NCI-H2227 (cell line): ENCODE results near the gene SSH2.
"Not testable (repeated sequence)": the region's sequence is repeated elsewhere in the genome, so short reads cannot be mapped to it uniquely, and the experiment has no call there.

Experiments used
- DNase-seq: peaks from one replicate; lab custom pipeline; 2025; ENCODE audit not compliant: unreplicated experiment; lab: John Stamatoyannopoulos, UW

The SSH2 gene

DNA sequence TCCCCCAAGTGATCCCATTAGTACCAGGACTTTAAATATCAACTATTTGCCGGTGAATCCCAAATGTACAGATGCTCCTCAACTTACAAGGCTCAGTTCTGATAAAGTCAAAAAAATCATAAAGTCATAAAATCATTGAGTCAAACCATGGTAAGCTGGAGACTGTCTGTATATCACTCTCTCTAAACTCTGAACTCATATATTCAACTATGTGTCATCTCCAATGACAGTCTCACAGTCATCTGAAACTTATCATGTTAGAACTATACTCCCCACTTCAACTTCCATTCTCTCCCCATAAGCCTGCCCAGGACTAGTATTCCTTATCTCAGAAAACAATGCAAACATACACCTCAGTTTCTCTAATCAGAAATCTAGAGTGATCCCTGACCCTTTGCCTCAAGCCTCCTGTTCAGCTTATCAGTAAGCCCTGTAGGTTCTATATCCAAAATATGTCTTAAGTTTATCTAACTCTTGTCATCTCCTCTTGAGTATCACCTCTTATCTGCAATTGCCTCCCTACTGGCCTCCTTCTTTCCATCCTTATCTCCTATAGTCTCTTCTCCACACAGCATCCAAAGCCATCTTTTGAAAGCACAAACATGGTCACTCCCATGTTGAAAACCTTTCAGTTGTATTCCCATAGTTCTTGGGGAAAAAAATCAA lies 55.0 kb downstream of the SSH2 start:
- DNase-seq, result no peak

DNA sequence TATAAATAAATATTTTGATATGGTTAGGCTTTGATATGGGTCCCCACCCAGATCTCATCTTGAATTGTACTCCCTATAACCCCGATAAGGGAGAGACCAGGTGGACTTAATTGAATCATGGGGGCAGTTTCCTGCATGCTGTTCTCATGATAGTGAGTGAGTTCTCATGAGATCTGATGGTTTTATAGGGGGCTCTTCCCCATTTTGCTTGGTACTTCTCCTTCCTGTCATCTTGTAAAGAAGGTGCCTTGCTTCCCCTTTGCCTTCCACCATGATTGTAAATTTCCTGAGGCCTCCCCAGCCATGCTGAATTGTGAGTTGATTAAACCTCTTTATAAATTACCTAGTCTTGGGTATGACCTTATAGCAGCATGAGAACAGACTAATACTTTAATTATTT lies 55.7 kb downstream of the SSH2 start:
- DNase-seq, result not testable (repeated sequence)

DNA sequence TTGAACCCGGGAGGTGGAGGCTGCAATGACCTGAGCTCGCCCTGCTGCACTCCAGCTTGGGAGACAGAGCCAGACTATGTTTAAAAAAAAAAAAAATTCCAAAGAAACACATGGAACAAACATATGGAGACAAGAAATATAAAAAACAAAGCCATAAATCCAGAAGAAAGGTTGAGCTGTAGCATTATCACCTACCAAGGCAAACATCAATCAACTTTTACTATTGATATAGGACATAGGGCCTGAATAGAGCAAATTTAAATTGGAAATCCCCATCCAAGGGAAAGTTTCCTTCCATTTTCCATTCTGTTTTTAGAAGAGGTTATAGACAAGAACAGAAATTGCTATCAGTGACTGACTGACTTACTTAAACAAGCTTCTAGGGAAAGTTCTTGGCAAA lies 56.6 kb downstream of the SSH2 start:
- DNase-seq, result no peak

DNA sequence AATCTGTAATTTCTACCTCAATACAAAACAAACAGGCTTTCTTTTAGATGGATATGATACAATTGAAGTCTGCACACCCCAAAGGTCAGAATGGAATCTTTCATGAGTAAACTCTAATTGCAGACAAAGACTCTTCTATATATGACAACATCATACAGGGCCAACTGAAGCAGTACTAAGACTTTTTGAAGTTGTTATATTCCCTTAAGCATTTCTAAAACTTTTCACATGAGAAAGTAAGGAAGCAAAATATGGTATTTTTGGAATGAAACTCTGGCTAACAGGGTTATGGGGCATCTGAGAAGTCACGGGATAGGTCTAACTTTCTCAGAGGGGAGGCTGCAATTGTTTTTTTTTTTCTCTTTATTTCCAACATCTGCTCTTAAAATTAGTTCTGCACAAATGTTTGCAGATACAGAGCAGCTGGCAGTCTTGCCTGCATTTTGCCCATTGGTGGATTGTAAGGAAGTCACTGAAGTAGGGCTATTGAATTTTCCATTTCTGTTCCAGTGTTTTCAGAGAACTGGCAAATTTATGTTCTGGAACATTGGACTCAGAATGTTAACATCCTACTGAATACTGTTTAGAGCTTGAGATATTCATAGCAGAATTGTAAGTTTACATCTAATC lies 59.1 kb downstream of the SSH2 start:
- no peak for DNase-seq

DNA sequence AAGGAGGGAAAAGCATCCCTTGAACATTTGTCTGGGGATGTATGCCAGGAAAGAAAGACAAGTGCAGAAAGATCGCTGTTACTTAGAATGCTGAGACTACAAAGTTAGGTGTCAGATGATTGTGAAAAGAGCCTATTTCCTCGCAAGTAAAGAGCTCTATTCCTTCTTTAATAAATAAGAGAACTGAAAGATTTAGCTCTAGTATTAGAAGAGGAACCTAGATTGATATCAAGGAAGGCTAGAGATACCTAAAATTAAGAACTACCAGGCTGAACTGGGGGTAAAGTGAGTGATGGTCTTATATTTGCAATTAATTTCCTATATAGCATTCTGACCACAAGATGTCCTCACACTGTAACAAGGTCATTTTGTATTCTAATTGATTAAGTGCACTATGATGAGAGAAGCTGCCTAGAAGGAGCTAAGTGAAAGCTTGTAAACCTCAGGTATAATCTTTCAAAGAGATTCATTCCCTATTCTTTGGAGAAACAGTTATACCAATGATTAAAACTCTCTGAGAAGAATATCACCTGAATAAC lies 62.3 kb downstream of the SSH2 start:
- DNase-seq, result no peak

DNA sequence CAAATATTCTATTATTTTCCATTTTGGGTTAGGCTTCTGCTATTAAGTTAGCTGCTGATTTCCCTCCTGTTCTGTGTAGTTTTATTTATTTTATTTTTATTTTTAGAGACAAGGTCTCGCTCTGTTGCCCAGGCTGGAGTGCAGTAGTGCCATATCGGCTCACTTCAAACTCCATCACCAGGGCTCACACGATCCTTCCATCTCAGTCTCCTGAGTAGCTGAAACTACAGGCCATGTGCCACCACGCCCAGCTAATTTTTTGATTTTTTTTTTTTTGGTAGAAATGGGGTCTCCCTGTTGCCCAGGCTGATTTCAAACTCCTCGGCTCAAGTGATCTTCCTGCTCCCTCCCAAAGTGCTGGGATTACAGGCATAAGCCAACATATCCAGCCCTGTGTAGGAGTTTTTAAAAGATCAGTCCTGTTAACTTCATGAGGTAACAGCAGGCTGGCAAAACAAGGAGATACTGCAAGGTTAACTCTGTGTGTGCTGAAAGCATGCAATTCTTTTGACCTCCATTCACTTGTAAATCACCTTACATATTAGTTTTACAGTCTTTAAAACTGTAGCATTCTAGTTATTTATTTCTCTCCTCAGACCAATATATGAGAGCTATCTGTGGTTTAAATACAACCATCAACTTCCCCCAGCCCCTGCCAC lies 63.2 kb downstream of the SSH2 start:
- no peak for DNase-seq

DNA sequence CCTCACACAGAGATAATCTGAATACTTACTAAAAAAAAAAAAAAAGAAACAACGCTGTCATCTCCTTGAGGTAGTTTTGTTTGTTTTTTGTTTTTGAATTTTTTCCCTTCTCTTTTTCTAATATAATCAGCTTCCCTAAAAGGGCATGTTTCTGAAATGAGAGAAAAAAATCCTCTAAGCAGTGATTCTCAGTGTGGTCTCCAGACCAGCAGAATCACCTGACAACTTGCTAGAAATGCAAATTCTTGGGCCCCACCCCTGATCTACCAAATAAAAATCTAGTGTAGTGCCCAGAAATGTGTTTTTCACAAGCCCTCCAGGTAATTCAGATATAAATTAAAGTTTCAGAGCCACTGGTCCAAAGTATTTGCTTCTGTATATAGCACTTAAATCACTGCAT lies 65.4 kb downstream of the SSH2 start:
- no peak for DNase-seq

DNA sequence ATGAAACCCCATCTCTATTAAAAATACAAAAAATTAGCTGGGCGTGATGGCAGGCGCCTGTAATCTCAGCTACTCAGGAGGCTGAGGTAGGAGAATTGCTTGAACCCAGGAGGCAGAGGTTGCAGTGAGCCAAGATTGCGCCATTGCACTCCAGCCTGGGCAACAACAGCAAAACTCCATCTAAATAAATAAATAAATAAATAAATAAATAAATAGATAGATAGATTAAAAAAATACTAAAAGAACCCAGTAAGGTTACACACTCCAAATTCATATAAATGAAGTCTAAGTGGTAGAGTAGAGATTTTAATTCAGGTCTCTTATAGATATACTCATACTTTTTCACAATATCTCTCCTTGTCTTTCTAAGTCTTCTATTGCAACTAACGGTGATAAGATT lies 65.9 kb downstream of the SSH2 start:
- DNase-seq, result not testable (repeated sequence)

DNA sequence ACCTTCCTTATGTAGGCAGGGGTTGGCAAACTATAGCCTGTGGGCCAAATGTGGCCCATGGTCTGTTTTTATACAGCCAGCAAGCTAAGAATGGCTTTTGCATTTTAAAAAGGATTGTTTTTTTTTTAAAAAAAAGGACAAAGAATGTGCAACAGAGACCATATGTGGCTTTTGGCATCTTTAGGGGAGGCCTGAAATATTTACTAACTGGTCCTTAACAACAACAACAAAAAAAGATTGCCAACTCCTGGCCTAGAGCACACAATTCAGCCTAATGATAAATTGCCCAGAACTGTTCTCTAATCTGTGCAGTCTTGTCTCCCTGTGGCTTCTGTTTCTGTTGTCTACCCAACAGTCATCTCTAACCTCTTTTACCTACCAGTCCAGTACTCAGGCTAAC lies 67.1 kb downstream of the SSH2 start:
- DNase-seq, result no peak

DNA sequence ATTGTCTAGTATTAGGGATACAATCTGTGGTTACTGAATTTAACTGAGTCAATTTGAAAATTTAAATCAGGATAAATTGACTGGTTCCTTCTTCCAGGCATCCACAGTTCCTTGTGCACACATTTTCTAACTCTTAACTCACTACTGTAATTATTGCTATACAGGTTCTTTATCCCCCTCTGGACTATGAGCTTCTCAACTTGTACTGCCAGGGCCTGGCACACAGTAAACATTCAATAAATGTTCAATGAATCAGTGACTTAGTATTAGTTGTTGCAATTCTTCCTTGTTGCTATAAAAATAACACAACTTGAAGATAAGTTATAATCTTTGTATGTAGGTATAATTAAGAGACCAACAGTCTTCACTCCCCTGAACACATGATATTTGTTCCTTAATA lies 67.9 kb downstream of the SSH2 start:
- DNase-seq, result no peak

DNA sequence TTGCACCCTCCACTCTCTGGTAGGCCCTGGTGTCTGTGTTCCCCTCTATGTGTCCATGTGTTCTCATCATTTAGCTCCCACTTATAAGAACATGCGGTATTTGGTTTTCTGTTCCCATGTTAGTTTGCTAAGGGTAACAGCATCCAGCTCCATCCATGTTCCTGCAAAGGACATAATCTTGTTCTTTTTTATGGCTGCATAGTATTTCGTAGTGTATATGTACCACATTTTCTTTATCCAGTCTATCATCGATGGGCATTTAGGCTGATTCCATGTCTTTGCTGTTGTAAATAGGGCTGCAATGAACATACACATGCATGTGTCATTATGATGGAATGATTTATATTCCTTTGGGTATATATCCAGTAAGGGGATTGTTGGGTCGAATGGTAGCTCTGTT lies 70.6 kb downstream of the SSH2 start:
- DNase-seq, result not testable (repeated sequence)

DNA sequence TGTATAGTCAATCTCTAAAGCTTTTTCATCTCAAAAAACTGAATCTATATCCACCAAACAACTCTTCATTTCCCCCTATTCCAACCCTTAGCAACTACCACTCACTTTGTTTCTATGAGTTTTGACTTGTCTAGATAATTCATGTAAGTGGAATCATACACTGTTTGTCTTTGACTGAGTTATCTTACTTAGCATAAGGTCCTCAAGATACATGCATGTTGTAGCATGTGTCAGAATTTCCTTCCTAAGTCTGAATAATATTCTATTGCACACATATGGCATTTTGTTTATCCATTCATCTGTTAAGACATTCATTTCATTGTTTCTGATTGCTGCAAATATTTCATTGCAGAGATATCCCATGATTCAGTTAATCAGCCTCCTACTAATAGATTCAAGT lies 72.2 kb downstream of the SSH2 start:
- no peak for DNase-seq

DNA sequence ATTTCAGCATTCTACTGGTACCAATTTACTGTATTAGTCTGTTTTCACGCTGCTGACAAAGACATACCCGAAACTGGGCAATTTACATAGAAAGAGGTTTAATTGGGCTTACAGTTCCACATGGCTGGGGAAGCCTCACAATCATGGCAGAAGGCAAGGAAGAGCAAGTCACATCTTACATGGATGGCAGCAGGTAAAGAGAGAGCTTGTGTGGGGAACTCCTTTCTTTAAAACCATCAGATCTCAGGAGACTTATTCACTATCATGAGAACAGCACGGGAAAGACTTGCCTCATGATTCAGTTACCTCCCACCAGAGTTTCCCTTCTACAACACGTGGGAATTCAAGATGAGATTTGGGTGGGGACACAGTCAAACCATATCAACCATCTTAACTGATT lies 72.9 kb downstream of the SSH2 start:
- not testable (repeated sequence) for DNase-seq

DNA sequence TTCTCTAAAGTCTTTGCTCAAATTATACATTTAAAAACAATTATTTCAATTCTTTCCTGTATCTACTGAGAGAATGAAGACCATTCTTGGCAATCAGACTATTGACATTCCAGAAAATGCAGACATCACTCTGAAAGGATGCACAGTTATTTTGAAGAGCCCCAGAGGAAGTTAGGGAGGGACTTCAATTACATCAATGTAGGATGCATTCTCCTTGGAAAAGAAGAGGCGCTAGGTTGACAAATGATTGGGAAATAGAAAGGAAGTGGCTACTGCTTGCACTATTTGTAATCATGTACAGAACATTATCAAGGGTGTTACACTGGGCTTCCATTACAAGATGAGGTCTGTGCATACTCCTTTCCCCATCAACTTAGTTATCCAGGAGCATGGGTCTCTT lies 74.3 kb downstream of the SSH2 start:
- no peak for DNase-seq

DNA sequence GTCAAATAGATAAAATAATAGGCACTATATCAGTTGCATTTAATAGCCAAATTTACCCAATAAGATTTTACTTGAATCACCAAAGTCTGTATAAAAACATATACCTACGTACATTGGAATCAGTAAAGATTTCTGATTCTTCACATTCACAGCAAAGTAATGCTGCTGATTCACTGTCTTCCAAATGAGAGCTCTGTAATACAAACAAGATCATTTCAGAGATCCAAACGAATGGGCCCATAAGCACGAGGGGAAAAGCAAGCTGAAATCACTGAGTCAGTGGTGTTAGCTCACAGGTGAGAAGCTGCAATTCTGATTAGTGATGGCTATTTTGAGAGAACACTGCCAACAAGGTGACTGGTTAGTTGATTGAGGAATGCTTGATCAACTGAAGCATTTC lies 81.3 kb downstream of the SSH2 start:
- no peak for DNase-seq

DNA sequence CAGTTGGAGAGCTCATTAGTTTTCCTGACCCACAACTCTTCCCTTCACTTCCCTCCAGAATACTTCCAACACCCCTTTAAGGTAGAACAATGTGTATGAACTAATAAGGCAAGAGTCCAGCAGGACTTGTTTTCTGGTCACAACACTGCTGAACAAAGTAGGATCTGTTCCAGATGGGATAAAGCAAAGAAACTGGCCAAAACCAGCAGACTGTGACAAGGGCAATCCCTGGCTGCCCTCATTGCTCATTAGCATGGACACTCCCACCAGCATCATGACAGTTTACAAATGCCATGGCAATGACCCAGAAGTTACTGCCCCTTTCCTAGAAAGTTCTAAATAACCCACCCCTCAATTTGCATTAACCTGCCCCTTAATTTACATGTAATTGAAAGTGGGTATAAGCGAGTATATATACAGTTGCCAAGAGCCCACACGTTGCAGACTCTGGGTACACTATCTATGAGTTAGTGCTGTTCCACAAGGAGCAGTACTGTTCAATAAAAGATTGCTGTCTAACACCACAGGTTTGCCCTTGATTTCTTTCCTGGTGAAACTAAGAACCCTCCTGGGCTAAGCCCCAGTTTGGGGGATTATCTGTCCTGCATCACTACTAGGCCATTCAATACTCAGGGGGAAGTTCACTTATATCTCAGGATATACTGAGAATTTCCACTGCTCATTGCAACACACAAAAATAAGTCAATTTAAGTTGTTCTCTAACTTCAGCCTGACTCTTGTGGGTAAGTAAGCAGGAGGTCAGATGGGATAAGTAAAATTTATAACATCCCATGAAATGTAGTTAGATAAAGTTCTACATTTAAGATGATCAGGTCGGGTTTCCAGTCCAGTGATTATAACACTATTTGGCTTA lies 82.3 kb downstream of the SSH2 start:
- no peak for DNase-seq

DNA sequence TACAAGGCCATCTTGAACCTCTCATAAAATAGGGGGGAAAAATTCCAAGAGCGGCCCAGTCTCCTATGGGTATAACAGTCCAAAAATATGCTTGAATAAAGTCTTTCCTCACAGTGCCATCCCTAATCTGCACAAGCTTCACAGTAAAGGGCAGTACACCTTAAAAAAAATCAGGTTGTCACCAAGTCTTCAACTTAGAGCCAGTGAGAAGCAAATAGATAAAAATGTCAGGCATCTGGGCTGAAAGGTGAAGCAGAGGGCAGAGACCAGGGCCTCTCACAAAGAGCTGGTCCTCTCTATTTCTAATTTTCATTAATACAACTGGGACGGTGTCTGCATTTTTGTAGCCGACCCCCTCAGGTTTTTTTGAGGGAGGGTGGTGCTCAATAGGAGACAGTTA lies 82.9 kb downstream of the SSH2 start:
- no peak for DNase-seq

DNA sequence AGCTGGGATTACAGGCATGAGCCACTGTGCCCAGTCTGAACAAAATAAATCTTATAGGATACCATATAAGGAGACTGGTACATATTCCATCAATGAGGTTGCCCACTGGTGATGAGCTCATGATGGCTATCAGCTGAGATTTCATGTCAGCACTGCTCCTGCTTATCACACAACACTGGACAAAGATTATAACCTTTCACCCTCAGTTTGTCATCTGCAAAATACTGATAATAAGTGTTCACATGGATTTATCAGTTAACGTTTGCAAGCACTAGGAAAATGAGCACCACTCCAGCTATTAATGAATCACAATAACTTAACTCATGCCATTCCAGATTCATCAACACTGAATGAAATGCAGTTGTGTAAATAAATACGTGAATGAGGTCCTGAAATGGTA lies 83.7 kb downstream of the SSH2 start:
- DNase-seq, result no peak

DNA sequence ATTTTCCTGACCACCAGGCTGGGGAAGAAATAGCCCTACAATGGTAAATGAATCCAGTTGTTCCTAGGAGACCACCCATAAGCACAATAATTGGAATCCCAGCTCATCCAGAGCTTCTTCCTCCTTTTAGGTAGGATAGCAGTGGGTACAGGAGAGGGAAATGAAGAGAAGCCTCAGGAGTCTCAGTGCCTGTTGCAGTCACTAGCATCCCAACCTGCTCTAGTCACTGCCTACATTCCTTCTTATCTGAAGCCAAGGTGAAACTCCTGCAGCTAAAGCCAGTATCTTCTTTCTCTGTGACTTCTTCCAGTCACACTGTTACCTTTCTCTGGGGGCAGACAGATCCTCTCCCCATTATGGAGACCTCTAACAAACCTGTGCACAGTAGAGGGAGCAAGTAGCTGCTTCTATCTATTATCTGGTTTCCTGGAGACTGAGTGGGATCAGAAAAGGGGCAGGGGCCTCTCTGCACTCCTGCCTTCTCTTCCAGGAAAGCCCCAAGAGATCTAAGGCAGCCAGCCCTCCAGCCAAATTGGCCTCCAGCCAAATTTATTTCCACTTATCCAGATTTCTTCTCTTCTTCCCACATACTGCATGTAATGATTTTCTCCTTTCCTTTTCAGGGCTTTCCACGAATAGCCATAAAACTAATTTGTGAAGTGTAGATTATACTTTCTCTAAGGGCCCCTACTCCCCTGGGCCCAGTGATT lies 85.5 kb downstream of the SSH2 start:
- peak; percentile 52 for DNase-seq

DNA sequence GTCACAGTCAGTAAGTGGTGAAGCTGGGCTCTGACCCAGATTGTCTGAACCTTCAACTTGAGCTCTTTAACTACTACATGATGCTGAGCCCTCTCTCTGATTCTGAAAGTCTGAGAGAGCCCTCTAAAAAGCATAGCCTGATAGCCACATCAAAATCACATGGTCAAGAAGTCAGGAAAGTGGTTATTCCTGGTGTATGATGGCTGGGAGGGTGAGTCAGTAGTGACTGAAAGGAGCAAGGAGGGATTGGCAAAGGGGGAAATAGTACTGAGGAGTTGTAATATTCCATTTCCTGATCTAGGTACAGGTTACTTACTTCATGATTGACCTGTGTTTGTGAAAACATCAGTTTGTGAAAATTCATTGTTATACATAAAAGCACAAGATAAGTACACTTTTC lies 89.1 kb downstream of the SSH2 start:
- no peak for DNase-seq

DNA sequence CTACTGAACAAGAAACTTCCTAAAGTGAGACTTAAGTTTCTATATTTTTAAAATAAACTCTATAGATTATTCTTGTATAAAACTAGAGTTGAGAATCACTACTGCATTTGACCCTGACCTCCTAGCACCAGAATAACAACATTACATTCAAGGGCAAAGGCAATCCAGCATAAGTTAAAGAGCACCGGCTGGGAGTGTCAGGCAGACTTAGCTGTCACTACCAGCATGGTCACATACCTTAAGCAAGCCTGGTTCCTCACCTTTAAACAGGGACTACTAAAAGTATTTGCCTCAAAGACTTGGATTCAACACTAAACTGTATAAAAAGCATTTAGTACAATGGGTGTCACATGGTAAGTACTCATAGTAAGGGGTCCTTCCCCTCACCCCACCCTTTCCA lies 90.4 kb downstream of the SSH2 start:
- no peak for DNase-seq
